K562 (cell line): ENCODE measurements around the gene GNS. TPM values are rescaled to one million over a fixed set of nuclear protein-coding genes. Genes with fewer than 3 reads are reported as not detected.
A peak's percentile ranks its signal among the peaks of the same experiment; 100 is the strongest.

ENCODE experiments used
- BMI1 ChIP-seq: fragments of 150-350 bp; IDR thresholded peaks from 2 replicates; pipeline ENCODE4 v1.6.1; 2014; ENCODE audit warnings: low read length
- CBX3 ChIP-seq, 2 experiments: IDR thresholded peaks; 1 replicate in 1 of 2; 2 replicates in 1 of 2; pipeline ENCODE4 v1.6.1; 2012; ENCODE audit warnings: inconsistent platforms in 2 of 2, low read length in 2 of 2, borderline replicate concordance in 1 of 2, control low read depth in 1 of 2
- CREM ChIP-seq: IDR thresholded peaks from 2 replicates; pipeline ENCODE4 v1.6.1; 2014; ENCODE audit warnings: antibody characterized with exemption, low read depth
- EHMT2 ChIP-seq: fragments of 450-650 bp; IDR thresholded peaks from 2 replicates; pipeline ENCODE4 v1.6.1; 2018; ENCODE audit warnings: antibody characterized with exemption
- ETV1 ChIP-seq: fragments of 450-650 bp; conservative IDR thresholded peaks from 2 replicates; pipeline ENCODE4 v1.6.1; 2016; ENCODE audit warnings: missing genetic modification characterization, control low read depth, low read depth, missing compliant biosample characterization
- GATAD2B ChIP-seq: fragments of 450-650 bp; IDR thresholded peaks from 2 replicates; pipeline ENCODE4 v1.6.1; 2017; ENCODE audit warnings: mild to moderate bottlenecking, borderline replicate concordance
- MAFG ChIP-seq: fragments of 450-650 bp; conservative IDR thresholded peaks from 2 replicates; pipeline ENCODE4 v1.6.1; 2016; ENCODE audit warnings: missing genetic modification characterization, missing compliant biosample characterization
- PTTG1 ChIP-seq: fragments of 450-650 bp; IDR thresholded peaks from 2 replicates; pipeline ENCODE4 v1.6.1; 2016; ENCODE audit warnings: low read depth, mild to moderate bottlenecking, missing genetic modification characterization, missing compliant biosample characterization
- SP1 ChIP-seq: sonication (generic); formaldehyde crosslinking; IDR thresholded peaks from 2 replicates; pipeline ENCODE4 v1.8.1; 2022; ENCODE audit warnings: mild to moderate bottlenecking, missing genetic modification reagents
- SPI1 ChIP-seq: IDR thresholded peaks from 2 replicates; pipeline ENCODE4 v1.6.1; 2011; ENCODE audit warnings: low read depth, low read length, control low read depth, borderline replicate concordance
- U2AF2 ChIP-seq: fragments of 200-400 bp; formaldehyde crosslinking; optimal IDR thresholded peaks from 2 replicates; pipeline ENCODE3; 2017; ENCODE audit warnings: low read depth, mild to moderate bottlenecking, low read length
- ZNF24 ChIP-seq: fragments of 450-650 bp; IDR thresholded peaks from 2 replicates; pipeline ENCODE4 v1.6.1; 2016
- ZNF282 ChIP-seq: sonication (generic); formaldehyde crosslinking; IDR thresholded peaks from 2 replicates; pipeline ENCODE4 v1.8.1; 2023; ENCODE audit warnings: missing genetic modification reagents
- ZNF780A ChIP-seq: fragments of 250-450 bp; sonication (Bioruptor Pico); IDR thresholded peaks from 2 replicates; pipeline ENCODE4 v1.5.0; 2021; ENCODE audit warnings: mild to moderate bottlenecking
- polyA plus RNA-seq, 8 experiments: library from polyadenylated mRNA; depleted of rRNA in 4 of 8; stranded (reverse) in 5 of 8; unstranded in 3 of 8; fragments of >200 nt; fragmentation: Nextera tagmentation in 2 of 8; fragmentation: Illumina TruSeq in 1 of 8; extraction: Ambion mirVana in 2 of 8; extraction: Trizol in 1 of 8; gene quantifications; 2 replicates each; pipeline versions ENCODE4 v1.2.1 to v1.2.3, GENCODE V29; 2011 to 2014; ENCODE audit warnings: inconsistent platforms in 1 of 8, missing spikeins in 1 of 8
- total RNA-seq, 7 experiments: library from RNA; depleted of rRNA in 6 of 7; stranded (reverse); fragments of >200 nt in 6 of 7; fragmentation: Illumina TruSeq in 2 of 7; extraction: Trizol in 2 of 7; gene quantifications; 2 replicates each; pipeline versions ENCODE4 v1.2.1 to v1.2.3, GENCODE V29; 2011 to 2021; ENCODE audit warnings: low replicate concordance in 1 of 7
- TF ChIP-seq, protein P1 (sequence below): sonication (generic); formaldehyde crosslinking; IDR thresholded peaks from 2 replicates; pipeline ENCODE4 v1.8.0; 2022; ENCODE audit warnings: missing genetic modification reagents, mild to moderate bottlenecking, moderate library complexity, borderline replicate concordance
- TF ChIP-seq, protein P2 (sequence below): fragments of 450-650 bp; IDR thresholded peaks from 2 replicates; pipeline ENCODE4 v1.7.0; 2016; ENCODE audit warnings: borderline replicate concordance
- TF ChIP-seq, protein P3 (sequence below), 2 experiments: IDR thresholded peaks in 1 of 2; conservative IDR thresholded peaks in 1 of 2; 2 replicates each; pipeline ENCODE4 v1.6.1; 2016; ENCODE audit warnings: low read depth in 2 of 2, mild to moderate bottlenecking in 1 of 2, missing compliant biosample characterization in 1 of 2, missing genetic modification characterization in 1 of 2, moderate library complexity in 1 of 2
- TF ChIP-seq, protein P4 (sequence below): fragments of 250-450 bp; sonication (Bioruptor Pico); IDR thresholded peaks from 2 replicates; pipeline ENCODE4 v1.4.0; 2020; ENCODE audit warnings: mild to moderate bottlenecking, moderate library complexity

Gene GNS
- total and polyA plus RNA-seq, 9 of the 15 experiments (the other 6 are each of a cell fraction or from before 2014, with no cell fraction given), result 4.6 to 30.3 (median 18.9) TPM

DNA sequence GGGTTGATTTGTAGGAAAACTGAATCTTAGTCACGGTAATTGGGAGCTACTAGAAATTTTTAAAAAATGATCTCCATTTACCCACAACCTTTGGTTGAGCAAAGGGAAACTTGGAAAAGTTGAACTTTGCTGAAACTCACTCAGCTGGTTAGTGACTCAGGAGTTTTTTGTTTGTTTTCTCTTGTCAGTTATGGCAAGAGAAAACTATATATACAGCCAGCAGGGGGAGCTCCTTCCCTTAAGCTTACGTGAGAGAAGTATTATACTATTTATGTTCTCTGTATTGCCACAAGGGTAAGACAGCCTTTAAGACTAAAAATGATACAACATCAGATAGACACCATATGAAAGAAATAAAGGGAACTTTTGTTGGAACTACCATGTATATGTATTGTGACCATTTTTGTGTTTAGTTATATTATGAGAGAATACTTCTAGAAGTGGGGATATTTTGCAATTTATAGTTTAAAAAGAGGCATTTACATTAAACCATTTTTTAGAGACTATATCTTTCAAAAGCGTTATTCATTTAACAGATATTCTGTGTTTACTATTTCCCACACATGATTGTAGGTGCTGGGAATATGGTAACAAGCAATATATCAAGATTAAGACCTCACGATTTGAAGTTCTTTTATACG lies 37.1 kb upstream of the GNS start (continued):
- TF ChIP-seq ETV1 (no peak), GATAD2B (peak; percentile 50; the same call in 1 of the 2 replicates), MAFG (tag) (peak; percentile 81), U2AF2 (no peak), BMI1 (0 out of 2 replicates have a peak, but pooled peaks have one; percentile 13), SPI1 (no peak), CBX3 (IDR thresholded peaks at IDR 0.05; ENCODE audit: borderline replicate concordance in 1 of 2, low read length in 2 of 2) (0 out of 3 replicates have a peak, but pooled peaks of 1 of the 2 experiments have one; percentile 48), CREM (0 out of 2 replicates have a peak, but pooled peaks have one; percentile 13), PTTG1 (tag) (no peak), EHMT2 (no peak), ZNF282 (CRISPR knock-in tag) (no peak), ZNF780A (no peak), SP1 (CRISPR knock-in tag) (no peak), ZNF24 (no peak)
- TF ChIP-seq, protein P1, sequence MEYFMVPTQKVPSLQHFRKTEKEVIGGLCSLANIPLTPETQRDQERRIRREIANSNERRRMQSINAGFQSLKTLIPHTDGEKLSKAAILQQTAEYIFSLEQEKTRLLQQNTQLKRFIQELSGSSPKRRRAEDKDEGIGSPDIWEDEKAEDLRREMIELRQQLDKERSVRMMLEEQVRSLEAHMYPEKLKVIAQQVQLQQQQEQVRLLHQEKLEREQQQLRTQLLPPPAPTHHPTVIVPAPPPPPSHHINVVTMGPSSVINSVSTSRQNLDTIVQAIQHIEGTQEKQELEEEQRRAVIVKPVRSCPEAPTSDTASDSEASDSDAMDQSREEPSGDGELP, result peak; percentile 24; the same call in 1 of the 2 replicates
- TF ChIP-seq, protein P2, sequence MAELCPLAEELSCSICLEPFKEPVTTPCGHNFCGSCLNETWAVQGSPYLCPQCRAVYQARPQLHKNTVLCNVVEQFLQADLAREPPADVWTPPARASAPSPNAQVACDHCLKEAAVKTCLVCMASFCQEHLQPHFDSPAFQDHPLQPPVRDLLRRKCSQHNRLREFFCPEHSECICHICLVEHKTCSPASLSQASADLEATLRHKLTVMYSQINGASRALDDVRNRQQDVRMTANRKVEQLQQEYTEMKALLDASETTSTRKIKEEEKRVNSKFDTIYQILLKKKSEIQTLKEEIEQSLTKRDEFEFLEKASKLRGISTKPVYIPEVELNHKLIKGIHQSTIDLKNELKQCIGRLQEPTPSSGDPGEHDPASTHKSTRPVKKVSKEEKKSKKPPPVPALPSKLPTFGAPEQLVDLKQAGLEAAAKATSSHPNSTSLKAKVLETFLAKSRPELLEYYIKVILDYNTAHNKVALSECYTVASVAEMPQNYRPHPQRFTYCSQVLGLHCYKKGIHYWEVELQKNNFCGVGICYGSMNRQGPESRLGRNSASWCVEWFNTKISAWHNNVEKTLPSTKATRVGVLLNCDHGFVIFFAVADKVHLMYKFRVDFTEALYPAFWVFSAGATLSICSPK, result no peak
- TF ChIP-seq, protein P3, sequence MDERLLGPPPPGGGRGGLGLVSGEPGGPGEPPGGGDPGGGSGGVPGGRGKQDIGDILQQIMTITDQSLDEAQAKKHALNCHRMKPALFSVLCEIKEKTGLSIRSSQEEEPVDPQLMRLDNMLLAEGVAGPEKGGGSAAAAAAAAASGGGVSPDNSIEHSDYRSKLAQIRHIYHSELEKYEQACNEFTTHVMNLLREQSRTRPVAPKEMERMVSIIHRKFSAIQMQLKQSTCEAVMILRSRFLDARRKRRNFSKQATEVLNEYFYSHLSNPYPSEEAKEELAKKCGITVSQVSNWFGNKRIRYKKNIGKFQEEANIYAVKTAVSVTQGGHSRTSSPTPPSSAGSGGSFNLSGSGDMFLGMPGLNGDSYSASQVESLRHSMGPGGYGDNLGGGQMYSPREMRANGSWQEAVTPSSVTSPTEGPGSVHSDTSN (CRISPR knock-in tag; IDR thresholded peaks at IDR 0.05; ENCODE audit: low read depth), result no peak
- TF ChIP-seq, protein P3 (tag; conservative IDR thresholded peaks at IDR 0.05; ENCODE audit: low read depth), result peak; percentile 47
- TF ChIP-seq, protein P4, sequence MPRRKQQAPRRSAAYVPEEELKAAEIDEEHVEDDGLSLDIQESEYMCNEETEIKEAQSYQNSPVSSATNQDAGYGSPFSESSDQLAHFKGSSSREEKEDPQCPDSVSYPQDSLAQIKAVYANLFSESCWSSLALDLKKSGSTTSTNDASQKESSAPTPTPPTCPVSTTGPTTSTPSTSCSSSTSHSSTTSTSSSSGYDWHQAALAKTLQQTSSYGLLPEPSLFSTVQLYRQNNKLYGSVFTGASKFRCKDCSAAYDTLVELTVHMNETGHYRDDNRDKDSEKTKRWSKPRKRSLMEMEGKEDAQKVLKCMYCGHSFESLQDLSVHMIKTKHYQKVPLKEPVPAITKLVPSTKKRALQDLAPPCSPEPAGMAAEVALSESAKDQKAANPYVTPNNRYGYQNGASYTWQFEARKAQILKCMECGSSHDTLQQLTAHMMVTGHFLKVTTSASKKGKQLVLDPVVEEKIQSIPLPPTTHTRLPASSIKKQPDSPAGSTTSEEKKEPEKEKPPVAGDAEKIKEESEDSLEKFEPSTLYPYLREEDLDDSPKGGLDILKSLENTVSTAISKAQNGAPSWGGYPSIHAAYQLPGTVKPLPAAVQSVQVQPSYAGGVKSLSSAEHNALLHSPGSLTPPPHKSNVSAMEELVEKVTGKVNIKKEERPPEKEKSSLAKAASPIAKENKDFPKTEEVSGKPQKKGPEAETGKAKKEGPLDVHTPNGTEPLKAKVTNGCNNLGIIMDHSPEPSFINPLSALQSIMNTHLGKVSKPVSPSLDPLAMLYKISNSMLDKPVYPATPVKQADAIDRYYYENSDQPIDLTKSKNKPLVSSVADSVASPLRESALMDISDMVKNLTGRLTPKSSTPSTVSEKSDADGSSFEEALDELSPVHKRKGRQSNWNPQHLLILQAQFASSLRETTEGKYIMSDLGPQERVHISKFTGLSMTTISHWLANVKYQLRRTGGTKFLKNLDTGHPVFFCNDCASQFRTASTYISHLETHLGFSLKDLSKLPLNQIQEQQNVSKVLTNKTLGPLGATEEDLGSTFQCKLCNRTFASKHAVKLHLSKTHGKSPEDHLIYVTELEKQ (CRISPR knock-in tag), result no peak
